GM18526 (cell line): ENCODE results near the gene RAD54L2.

ENCODE experiments used
- POLR2A ChIP-seq: IDR thresholded peaks from 3 replicates; pipeline ENCODE4 v1.6.1; 2011; ENCODE audit not compliant: insufficient read length; ENCODE audit errors: extremely low read depth

Gene RAD54L2, protein sequence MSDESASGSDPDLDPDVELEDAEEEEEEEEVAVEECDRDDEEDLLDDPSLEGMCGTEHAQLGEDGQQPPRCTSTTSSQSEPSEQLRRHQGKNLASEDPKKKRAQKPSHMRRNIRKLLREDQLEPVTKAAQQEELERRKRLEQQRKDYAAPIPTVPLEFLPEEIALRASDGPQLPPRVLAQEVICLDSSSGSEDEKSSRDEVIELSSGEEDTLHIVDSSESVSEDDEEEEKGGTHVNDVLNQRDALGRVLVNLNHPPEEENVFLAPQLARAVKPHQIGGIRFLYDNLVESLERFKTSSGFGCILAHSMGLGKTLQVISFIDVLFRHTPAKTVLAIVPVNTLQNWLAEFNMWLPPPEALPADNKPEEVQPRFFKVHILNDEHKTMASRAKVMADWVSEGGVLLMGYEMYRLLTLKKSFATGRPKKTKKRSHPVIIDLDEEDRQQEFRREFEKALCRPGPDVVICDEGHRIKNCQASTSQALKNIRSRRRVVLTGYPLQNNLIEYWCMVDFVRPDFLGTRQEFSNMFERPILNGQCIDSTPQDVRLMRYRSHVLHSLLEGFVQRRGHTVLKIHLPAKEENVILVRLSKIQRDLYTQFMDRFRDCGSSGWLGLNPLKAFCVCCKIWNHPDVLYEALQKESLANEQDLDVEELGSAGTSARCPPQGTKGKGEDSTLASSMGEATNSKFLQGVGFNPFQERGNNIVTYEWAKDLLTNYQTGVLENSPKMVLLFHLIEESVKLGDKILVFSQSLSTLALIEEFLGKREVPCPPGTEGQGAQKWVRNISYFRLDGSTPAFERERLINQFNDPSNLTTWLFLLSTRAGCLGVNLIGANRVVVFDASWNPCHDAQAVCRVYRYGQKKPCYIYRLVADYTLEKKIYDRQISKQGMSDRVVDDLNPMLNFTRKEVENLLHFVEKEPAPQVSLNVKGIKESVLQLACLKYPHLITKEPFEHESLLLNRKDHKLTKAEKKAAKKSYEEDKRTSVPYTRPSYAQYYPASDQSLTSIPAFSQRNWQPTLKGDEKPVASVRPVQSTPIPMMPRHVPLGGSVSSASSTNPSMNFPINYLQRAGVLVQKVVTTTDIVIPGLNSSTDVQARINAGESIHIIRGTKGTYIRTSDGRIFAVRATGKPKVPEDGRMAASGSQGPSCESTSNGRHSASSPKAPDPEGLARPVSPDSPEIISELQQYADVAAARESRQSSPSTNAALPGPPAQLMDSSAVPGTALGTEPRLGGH (N-terminal part only)

DNA sequence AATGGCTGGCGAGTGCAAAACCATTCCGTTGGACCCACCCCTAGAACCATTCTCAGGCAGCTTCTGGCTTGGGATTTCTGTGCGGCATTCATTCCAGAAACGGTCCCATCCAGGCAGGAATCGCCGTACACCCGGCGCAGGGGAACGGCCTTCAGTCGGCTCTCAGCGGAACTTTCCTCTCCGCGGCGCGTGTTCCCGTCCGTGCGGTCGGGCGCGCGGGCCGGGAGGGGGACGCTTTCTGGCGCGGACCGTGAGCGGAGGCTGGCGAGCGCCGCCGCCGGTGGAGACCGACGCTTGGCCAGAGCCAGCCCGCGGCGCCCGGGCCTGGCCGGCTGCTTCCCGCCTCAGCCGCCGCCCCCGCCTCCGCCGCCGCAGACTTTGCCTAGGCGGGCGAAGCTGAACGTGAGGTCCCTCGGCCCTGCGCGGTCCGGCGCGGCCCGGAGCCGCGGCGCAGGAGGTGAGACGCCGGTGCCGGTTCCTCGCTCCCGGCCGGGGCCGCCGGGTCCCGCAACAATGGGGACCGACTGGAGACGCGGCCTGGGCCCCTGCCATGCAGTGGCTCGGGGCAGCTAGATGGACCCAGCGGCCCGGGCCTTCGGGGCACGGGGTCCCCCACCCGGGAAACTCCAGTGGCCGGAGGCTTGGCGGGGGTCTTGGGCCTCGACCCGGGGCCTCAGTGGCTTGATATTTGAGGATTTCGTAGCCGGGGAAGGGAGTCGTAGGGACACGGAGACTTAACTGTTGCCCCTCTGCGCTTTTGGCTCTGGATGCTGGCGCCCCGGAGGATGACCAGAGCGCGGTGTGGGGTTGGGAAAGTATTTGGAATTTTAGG, at the start of gene RAD54L2:
Gene RAD54L2 (plus strand): TSS at position 261 of the 832 bp plus-strand sequence. CDS start 51,702 bp downstream, outside the sequence.
- peak; percentile 78 for TF ChIP-seq POLR2A

- peak; percentile 35 for TF ChIP-seq POLR2A
Measured at GRCh38 chr3:51498876-51499738, 39.4 kb upstream of the RAD54L2 start.

GRCh38 chr3:51500632-51501131, 37.8 kb upstream of the RAD54L2 start:
- TF ChIP-seq POLR2A, result no peak

DNA sequence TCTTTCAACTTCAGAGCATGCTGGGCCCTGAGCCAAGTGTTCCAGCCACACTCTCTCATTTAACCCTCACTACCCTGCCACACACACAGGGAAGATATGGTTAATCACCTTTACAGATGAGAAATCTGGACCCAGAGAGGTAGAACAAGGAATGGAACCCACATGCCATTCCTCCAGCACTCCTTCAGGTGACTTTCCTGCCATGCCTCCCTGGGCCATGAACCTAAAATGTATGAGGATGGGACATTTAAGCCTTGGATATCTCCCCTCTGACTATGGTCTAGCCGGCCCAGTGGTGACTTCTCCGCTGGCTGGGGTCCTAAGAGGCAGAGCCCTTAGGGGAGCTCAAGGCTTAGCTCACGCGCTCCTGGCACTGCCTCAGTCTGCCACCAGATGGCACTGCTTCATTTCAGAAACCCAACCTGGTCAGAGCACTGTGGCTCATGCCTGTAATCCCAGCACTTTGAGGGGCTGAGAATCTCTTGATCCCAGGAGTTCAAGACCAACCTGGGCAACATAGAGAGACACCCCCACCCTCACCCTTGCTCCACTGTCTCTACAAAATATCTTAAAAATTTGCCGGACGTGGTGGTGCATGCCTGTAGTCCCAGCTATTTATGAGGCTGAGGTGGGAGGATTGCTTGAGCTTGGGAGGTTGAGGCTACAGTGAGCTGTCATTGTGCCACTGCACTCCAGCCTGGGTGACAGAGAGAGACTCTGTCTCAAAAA, 36.5 kb upstream of the RAD54L2 start:
- TF ChIP-seq POLR2A, result no peak

- no peak for TF ChIP-seq POLR2A
Measured at GRCh38 chr3:51502562-51502910, 36.0 kb upstream of the RAD54L2 start.

DNA sequence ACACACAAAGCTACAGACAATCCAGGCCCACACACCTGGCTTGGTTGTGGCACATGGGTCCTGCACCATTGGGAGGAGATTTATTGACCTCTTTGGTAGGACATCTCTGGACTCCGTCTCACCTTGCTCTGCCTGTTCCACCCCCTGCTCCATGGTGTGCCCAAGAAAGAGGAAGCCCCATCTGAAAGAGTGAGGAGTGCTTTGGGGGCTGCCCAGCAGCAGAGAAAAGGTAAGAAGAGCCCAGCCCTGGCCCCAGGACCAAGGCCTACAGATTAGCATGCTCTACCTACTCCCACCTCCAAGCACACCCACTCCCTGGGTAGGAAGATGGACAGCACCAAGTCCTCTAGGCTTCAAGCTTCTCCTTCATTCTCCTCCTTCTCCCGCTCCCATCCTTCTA, 35.5 kb upstream of the RAD54L2 start:
- no peak for TF ChIP-seq POLR2A

DNA sequence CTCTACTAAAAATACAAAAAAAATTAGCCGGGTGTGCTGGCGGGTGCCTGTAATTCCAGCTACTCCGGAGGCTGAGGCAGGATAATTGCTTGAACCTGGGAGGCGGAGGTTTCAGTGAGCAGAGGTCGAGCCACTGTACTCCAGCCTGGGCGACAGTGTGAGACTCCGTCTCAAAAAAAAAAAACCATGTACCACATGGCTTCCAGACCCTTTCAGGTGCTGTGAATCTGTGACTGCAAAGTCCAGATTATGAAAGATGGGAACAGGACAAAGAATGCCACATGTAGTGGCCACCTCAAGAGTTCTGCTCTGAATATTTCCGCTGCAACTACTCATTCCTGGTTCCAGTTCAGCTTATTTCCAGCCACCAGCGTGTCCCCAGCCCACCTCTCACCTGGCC, 30.3 kb upstream of the RAD54L2 start:
- TF ChIP-seq POLR2A, result no peak

DNA sequence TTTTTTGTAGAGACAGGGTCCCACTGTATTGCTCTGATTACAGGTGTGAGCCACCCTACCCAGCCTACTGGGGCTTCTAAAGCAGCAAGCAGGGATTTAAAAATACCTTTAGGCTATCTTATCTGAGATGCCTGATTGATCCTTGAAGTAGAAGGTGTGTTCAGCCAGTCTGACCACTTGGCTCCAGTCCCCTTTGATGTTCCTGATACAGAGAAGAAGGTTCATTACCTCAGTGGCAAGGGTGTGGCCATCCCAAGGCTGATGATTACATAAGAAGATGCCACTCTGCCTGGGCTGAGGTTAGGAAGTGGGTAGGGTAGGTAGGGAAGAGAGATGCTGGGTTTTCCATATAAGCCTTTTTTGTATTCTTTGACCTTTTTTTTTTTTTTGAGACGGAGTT, 27.5 kb upstream of the RAD54L2 start:
- no peak for TF ChIP-seq POLR2A

- no peak for TF ChIP-seq POLR2A
Measured at GRCh38 chr3:51514210-51514609, 24.3 kb upstream of the RAD54L2 start.

- TF ChIP-seq POLR2A, result no peak
Measured at GRCh38 chr3:51519848-51520247, 18.7 kb upstream of the RAD54L2 start.

GRCh38 chr3:51522273-51522962, 16.1 kb upstream of the RAD54L2 start:
- TF ChIP-seq POLR2A, result no peak

- TF ChIP-seq POLR2A, result no peak
Measured at GRCh38 chr3:51530485-51530884, 8.0 kb upstream of the RAD54L2 start.
